ENCODE measurements around the gene FCRL1. TPM values are rescaled to one million over a fixed set of nuclear protein-coding genes. Genes with fewer than 3 reads are reported as not detected.

Gene FCRL1
- total RNA-seq, 4 donors from 2014 or later, result not detected

GRCh38 chr1:157803851-157804250 lies 16.1 kb downstream of the FCRL1 start:
- no peaks in the 10 kb centered on the region for H3K4me1 ChIP-seq
- no peak overlapping the region for H3K27ac ChIP-seq
- H3K9me3 ChIP-seq, result no peaks in the 10 kb centered on the region
- H3K36me3 ChIP-seq, result no peaks in the 10 kb centered on the region
- H3K27me3 ChIP-seq, result no peaks in the 10 kb centered on the region
- TF ChIP-seq EP300 (IDR thresholded peaks at IDR 0.05) (no peak), POLR2A (IDR thresholded peaks at IDR 0.05) (no peak), CTCF (IDR thresholded peaks at IDR 0.05) (no peak)
- no peak overlapping the region for H3K4me3 ChIP-seq
- no peak for DNase-seq (ENCODE audit: low spot score in 2 of 2)
- WGBS, 2 donors, result 71 to 77% methylated on average over 7 of the region's 7 CpGs

- Histone ChIP-seq H3K36me3 (no peaks in the 10 kb centered on the region), H3K4me3 (no peak overlapping the region), H3K27me3 (no peaks in the 10 kb centered on the region), H3K27ac (no peak overlapping the region), H3K4me1 (no peaks in the 10 kb centered on the region), H3K9me3 (no peaks in the 10 kb centered on the region)
- 69 to 74% methylated on average over 1 of the region's 1 CpG for WGBS, 2 donors
- TF ChIP-seq CTCF (IDR thresholded peaks at IDR 0.05) (no peak), POLR2A (IDR thresholded peaks at IDR 0.05) (no peak), EP300 (IDR thresholded peaks at IDR 0.05) (no peak)
- no peak for DNase-seq (ENCODE audit: low spot score in 2 of 2)
Measured at GRCh38 chr1:157799996-157800395, 19.9 kb downstream of the FCRL1 start.

- DNase-seq (ENCODE audit: low spot score in 2 of 2), result no peak
- H3K9me3 ChIP-seq, result peaks cover 0 to 11% (median 5%) of the 10 kb centered on the region in 4 donors
- H3K27me3 ChIP-seq, result no peaks in the 10 kb centered on the region
- 89 to 92% methylated on average over 5 of the region's 5 CpGs for WGBS, 2 donors
- TF ChIP-seq CTCF (IDR thresholded peaks at IDR 0.05) (no peak), EP300 (IDR thresholded peaks at IDR 0.05) (no peak), POLR2A (IDR thresholded peaks at IDR 0.05) (no peak)
- no peaks in the 10 kb centered on the region for H3K4me1 ChIP-seq
- no peak overlapping the region for H3K27ac ChIP-seq
- no peaks in the 10 kb centered on the region for H3K36me3 ChIP-seq
- no peak overlapping the region for H3K4me3 ChIP-seq
Measured at GRCh38 chr1:157798211-157798610, 21.7 kb downstream of the FCRL1 start.

- no peak overlapping the region for H3K4me3 ChIP-seq
- no peak for DNase-seq (ENCODE audit: low spot score in 2 of 2)
- H3K4me1 ChIP-seq, result no peaks in the 10 kb centered on the region
- no peak for TF ChIP-seq POLR2A (IDR thresholded peaks at IDR 0.05)
- TF ChIP-seq EP300 (IDR thresholded peaks at IDR 0.05), result no peak
- TF ChIP-seq CTCF (IDR thresholded peaks at IDR 0.05), result no peak
- no peak overlapping the region for H3K27ac ChIP-seq
- 21 to 23% methylated on average over 1 of the region's 1 CpG for WGBS, 2 donors
- no peaks in the 10 kb centered on the region for H3K9me3 ChIP-seq
- H3K36me3 ChIP-seq, result no peaks in the 10 kb centered on the region
- no peaks in the 10 kb centered on the region for H3K27me3 ChIP-seq
Measured at GRCh38 chr1:157785248-157785647, 34.7 kb downstream of the FCRL1 start.

GRCh38 chr1:157784801-157785200 lies 35.1 kb downstream of the FCRL1 start:
- TF ChIP-seq CTCF (IDR thresholded peaks at IDR 0.05) (no peak), EP300 (IDR thresholded peaks at IDR 0.05) (no peak), POLR2A (IDR thresholded peaks at IDR 0.05) (no peak)
- Histone ChIP-seq H3K27me3 (no peaks in the 10 kb centered on the region), H3K27ac (no peak overlapping the region), H3K4me3 (no peak overlapping the region), H3K9me3 (no peaks in the 10 kb centered on the region), H3K36me3 (no peaks in the 10 kb centered on the region), H3K4me1 (no peaks in the 10 kb centered on the region)
- 84 to 94% methylated on average over 3 of the region's 3 CpGs for WGBS, 2 donors
- no peak for DNase-seq (ENCODE audit: low spot score in 2 of 2)

Data from tibial nerve (tissue), 4 donors.